ES-I3 (cell line): ENCODE measurements around the gene RBM47.
"Not testable (repeated sequence)": the region's sequence is repeated elsewhere in the genome, so short reads cannot be mapped to it uniquely, and the experiment has no call there.

Experiments
- H3K36me3 ChIP-seq: 2 replicates; pipeline ENCODE4 v1.6.1; 2013; ENCODE audit warnings: mild to moderate bottlenecking, low read length, control low read depth, moderate library complexity; ENCODE audit not compliant: insufficient read depth
- H3K4me1 ChIP-seq: 2 replicates; pipeline ENCODE4 v1.6.1; 2013; ENCODE audit warnings: mild to moderate bottlenecking, control low read depth, low read length; ENCODE audit not compliant: insufficient read depth
- H3K9ac ChIP-seq: 2 replicates; pipeline ENCODE4 v1.6.1; 2013; ENCODE audit warnings: low read depth, mild to moderate bottlenecking, low read length, moderate library complexity
- H3K9me3 ChIP-seq: 2 replicates; pipeline ENCODE4 v1.6.1; 2013; ENCODE audit warnings: mild to moderate bottlenecking, low read length, moderate library complexity; ENCODE audit not compliant: control insufficient read depth, insufficient read depth

The RBM47 gene

DNA sequence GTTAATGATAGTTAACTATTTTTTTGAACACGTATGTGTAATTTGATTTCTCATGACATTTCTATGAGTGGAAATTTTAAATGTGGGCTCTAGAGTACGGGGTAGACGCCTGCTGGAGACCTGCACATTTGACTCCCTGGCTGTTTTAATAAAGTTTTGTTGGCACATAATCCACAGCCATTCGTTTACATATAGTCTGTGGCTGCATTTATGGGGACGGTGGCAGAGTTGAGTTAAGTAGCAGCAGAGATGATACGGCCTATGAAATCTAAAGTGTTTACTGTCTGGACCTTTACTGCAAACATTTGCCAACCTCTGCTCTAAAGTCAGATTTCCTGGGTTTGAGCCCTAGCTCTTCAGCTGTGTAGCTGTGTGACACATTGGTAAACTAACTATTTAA is 175.8 kb downstream of the RBM47 start:
- Histone ChIP-seq H3K9me3 (no peaks in the 10 kb centered on the region), H3K9ac (no peak overlapping the region), H3K4me1 (peaks cover 5% of the 10 kb centered on the region; the same call in 1 of the 2 replicates), H3K36me3 (no peaks in the 10 kb centered on the region)

DNA sequence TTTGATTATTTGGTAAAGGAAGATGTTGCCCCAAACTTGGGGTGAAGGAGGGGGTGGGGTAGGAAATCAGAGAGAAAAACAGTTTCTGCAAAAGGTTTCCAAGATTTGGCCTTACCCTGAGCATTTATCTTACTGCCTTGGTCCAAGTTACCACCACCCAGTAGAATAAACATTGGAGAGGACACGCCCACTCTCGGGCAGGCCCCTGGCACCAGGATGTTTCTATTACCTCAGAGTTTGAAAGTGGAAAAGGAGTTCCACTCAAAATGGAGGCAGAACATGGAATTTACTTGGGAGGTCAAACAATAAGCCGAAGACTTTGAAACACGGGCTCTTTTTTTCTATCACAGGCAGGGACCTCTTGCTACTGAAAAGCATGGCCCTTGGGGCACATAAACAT is 180.8 kb downstream of the RBM47 start:
- no peak overlapping the region for H3K9ac ChIP-seq
- H3K4me1 ChIP-seq, result peaks cover 5% of the 10 kb centered on the region; the same call in 1 of the 2 replicates
- no peaks in the 10 kb centered on the region for H3K36me3 ChIP-seq
- no peaks in the 10 kb centered on the region for H3K9me3 ChIP-seq

DNA sequence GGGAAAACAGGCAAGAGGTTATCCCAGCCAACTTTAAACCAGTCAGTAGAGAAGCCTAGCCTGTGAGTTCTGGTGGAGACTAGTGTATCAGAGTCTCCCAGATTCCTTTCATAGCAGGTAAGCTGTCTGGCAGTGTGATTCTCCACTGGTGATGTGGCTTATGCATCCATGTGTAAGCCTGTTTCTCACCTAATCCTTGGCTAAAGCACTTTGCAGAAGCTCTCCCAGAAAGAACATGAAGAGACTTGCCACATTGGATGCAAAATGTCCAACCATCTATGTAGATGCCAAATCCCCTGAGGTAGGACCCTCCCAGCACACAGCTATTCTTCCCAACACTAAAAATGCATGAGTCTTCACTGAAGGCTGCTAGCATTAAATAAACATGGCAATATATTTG is 182.8 kb downstream of the RBM47 start:
- Histone ChIP-seq H3K36me3 (no peaks in the 10 kb centered on the region), H3K9me3 (no peaks in the 10 kb centered on the region)

DNA sequence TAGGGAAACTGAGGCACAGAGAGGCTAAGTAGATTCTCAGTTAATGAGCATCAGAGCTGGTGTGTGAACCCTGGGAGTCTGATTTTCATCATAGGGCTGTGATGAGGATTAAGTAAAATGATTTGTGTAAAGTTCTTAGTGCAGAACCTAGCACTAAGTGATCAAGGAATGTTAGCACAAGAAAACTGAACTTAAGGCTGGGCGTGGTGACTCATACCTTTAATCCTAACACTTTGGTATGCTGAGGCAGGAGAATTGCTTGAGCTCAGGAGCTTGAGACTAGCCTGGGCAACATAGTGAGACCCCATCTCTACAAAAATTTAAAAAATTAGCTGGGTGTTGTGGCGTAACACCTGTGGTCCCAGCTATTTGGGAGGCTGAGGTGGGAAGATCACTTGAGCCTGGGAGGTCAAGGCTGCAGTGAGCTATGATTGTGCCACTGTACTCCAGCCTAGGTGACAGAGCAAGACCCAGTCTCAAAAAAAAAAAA is 183.4 kb downstream of the RBM47 start:
- not testable (repeated sequence) for H3K4me1 ChIP-seq, H3K36me3 ChIP-seq, H3K9me3 ChIP-seq

More for the DNA sequence above, 182.8 kb downstream of the RBM47 start:
- Histone ChIP-seq H3K9ac (no peak overlapping the region), H3K4me1 (peaks cover 5% of the 10 kb centered on the region; the same call in 1 of the 2 replicates)

DNA sequence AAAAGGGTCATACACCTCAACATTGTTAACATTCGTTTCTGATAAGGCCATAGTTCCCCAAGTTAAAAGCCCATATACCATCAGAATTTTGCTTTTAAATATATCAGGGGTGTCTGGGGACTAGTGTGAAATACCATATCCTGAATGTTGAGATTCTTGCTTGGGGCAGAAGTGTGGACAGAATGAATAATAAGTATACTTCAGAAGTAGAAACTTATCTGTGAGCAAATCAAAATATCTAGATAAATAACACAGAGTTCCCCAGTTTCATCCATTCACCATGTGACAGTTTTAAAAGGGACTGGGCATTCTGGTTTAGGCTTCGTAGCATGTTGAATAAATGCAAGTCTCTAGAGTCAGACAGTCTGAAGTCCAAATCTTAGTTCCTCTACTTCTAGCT is 184.0 kb downstream of the RBM47 start:
- Histone ChIP-seq H3K36me3 (no peaks in the 10 kb centered on the region), H3K4me1 (no peaks in the 10 kb centered on the region), H3K9me3 (no peaks in the 10 kb centered on the region), H3K9ac (no peak overlapping the region)

More for the DNA sequence above, 183.4 kb downstream of the RBM47 start:
- not testable (repeated sequence) for H3K9ac ChIP-seq

DNA sequence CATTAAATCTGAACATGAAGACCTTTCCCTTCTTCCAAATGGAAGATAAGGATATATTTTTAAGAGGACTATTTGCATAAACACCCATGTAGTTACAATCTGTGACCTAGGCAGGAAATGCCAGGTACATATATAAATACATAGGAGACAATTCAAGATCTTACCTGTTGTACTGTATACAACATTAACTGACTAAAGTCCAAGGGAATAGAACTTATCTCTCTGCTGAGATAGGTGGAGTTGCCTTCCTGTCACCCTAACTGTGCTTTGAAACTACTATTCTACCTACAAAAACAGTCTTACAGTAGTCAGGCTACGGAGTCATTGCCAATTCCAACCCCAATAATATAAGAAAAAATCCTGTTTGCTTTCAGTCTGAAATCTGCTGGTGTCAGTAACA is 188.2 kb downstream of the RBM47 start:
- no peaks in the 10 kb centered on the region; the same call in 1 of the 2 replicates for H3K4me1 ChIP-seq
- no peaks in the 10 kb centered on the region for H3K36me3 ChIP-seq
- no peaks in the 10 kb centered on the region for H3K9me3 ChIP-seq
- no peak overlapping the region for H3K9ac ChIP-seq

DNA sequence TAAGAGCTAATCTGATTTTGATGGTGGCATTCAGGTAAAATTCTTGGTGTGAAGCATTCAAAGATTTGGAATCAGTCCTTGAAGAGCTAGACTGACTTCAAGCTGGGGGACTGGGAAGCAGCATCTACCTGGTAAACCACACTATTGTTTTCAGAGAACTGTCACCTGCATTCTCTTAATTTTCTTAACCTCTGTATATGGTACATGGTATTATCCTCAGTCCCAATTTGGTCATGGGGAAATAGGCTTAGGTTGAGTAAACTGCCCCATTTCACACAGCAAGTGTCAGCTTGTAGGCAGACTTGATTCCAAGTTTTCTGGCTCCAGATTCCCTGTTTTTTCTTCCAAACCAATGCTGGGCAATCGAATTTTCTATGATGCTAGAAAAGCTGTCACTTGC is 190.1 kb downstream of the RBM47 start:
- no peaks in the 10 kb centered on the region for H3K9me3 ChIP-seq
- no peaks in the 10 kb centered on the region; the same call in 1 of the 2 replicates for H3K36me3 ChIP-seq
- no peak overlapping the region for H3K9ac ChIP-seq
- H3K4me1 ChIP-seq, result no peaks in the 10 kb centered on the region; the same call in 1 of the 2 replicates

DNA sequence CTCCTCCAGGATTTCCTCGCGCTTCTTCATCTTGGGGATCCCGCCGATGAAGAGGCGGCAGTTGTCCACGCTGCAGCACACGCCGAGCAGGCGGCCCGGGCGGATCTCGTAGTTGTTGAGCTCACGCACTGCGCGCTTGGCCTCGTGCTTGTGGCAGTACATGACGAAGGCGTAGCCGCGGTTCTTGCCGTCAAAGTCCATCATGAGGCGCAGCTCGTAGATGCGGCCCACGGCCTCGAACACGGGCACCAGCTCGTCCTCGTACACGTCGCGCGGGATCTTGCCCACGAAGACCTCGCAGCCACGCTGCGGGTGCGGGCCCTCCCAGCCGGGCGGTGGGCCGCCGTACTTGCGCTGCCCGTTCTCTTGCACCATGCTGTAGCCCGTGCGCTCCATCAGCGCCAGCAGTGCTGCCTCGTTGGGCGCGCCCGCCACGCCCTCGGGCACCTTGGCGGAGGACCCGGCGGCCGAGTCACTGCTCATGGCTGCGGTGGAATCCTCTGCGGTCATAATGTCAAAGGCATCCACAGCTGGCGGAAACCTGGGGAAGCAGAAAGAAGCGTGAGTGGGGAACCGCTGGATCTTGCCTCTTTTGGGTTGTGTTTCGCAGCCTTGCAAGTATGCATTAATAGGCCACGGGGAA is 191.2 kb downstream of the RBM47 start:
- H3K9me3 ChIP-seq, result no peaks in the 10 kb centered on the region
- H3K9ac ChIP-seq, result no peak overlapping the region
- H3K36me3 ChIP-seq, result no peaks in the 10 kb centered on the region; the same call in 1 of the 2 replicates
- H3K4me1 ChIP-seq, result no peaks in the 10 kb centered on the region; the same call in 1 of the 2 replicates

DNA sequence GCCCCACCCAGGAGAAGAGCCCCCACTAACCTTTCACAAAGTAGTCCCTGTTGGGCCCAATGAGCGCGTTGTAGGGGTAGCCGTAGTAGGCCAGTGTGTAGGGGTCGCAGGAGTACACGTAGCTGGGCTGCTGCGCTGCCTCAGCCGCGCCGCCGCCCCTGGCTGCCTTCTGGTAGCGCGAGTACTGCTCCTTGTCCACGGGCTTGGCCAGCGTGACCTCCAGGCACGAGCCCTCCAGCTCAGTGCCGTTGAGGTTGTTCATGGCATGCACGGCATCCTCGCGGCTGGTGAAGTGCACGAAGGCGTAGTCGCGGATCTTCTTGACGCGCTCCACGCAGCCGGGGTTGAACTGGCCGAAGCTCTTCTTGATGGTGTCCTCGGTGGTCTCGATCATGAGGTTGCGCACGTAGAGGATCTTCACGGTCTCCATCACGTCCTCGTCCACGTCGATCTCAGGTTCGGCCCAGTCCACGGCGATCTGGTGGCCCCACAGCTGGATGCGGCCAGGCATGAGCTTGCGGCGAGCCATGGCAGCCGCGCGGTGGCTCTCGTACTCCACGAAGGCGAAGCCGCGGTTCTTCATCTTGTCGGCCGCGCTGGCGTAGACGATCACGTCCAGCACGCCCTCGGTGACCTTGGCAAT is 191.8 kb downstream of the RBM47 start:
- Histone ChIP-seq H3K9me3 (no peaks in the 10 kb centered on the region), H3K36me3 (no peaks in the 10 kb centered on the region; the same call in 1 of the 2 replicates), H3K4me1 (no peaks in the 10 kb centered on the region; the same call in 1 of the 2 replicates), H3K9ac (no peak overlapping the region)

DNA sequence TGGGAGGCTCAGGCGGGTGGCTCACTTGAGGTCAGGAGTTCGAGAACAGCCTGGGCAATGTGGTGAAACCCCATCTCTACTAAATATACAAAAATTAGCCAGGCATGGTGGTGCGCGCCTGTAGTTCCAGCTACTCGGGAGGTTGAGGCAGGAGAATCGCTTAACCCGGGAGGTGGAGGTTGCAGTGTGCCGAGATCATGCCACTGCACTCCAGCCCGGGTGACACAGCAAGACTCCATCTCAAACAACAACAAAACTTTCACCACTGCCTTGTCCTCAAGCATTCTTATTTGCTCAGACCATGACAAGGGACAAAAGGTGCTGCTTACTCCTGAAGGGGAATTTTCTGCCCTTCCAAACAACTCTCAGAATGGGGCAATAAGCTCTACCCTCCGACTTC is 194.4 kb downstream of the RBM47 start:
- not testable (repeated sequence) for H3K9me3 ChIP-seq, H3K36me3 ChIP-seq, H3K9ac ChIP-seq, H3K4me1 ChIP-seq

DNA sequence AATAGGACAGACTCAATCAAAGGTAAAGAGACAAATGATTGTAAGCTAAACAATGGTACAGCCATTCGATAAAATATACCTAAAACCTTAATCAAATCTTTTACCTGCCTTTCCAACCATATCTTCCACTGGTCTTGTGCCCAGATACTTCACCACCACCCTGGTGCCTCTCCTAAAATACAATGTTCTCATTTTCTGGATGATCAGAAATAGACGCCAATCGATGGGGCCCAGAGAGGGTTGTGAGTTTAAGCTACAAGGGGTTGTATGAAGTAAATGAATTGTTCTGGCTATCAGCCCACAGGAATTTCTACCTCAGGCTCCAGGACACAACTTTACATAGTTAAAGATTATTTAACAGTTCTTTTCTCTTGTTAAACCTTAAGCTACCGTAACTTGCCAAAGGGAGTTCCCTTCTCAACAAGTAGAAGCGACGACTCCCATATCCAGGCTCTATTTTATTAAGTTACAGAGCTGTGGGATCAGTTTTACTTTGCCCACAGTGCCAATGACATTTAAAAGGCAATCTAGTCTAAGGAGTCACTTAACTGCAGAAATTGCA is 195.5 kb downstream of the RBM47 start:
- Histone ChIP-seq H3K9ac (no peak overlapping the region), H3K4me1 (no peaks in the 10 kb centered on the region; the same call in 1 of the 2 replicates), H3K36me3 (no peaks in the 10 kb centered on the region; the same call in none of the 2 replicates), H3K9me3 (no peaks in the 10 kb centered on the region)

DNA sequence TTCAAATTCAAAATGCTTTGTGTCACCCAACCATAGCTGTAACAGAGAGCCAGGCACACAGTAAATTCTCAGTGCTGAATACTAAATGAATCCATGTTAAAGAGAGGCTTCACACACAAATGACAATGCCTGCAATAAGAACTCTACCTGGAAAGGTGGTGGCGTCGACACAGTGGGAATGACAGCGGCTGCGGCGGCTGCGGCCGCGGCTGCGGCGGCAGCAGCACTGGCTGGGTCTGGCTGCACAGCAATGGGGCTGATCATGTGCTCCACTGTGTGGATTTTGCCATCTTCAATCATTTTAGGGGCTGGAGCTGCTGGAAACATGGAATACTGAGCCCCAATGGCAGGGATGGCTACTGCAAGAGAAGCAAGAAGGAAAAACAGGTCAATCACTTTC is 197.2 kb downstream of the RBM47 start:
- Histone ChIP-seq H3K36me3 (no peaks in the 10 kb centered on the region; the same call in none of the 2 replicates), H3K4me1 (no peaks in the 10 kb centered on the region; the same call in 1 of the 2 replicates), H3K9me3 (no peaks in the 10 kb centered on the region), H3K9ac (no peak overlapping the region)

DNA sequence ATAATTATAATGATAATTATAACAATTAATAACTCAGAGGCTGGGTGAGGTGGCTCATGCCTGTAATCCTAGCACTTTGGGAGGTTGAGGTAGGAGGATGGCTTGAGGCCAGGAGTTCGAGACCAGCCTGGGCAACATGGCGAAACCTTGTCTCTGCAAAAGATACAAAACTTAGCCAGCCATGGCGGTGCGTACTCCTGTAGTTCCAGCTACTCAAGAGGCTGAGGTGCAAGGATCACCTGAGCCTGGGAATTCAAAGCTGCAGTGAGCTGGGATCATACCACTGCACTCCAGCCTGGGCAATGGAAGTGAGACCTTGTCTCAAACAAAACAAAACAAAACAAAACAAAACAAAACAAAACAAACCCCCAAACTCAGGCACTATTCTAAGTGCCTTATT is 201.8 kb downstream of the RBM47 start:
- H3K36me3 ChIP-seq, H3K9me3 ChIP-seq, H3K9ac ChIP-seq, H3K4me1 ChIP-seq: not testable (repeated sequence)

DNA sequence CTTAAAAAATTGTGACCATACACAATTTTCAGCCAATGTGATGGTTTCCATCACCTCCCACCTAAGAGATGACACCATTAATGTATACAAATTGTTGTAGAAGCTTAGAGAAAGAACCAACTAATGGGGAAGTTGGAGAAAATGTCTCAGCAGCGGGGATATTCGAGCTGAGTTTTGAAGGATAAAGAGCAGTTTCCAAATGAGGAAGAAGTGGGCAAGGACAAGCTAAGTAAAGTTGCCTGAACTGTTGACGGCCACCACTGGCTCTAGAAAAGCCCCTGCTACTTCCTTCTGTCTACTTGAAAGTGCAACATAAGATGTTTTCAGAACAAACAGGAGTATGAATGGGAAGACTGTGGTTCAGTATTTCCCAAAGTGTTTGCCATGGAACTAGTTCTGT is 202.5 kb downstream of the RBM47 start:
- Histone ChIP-seq H3K36me3 (peaks cover 5% of the 10 kb centered on the region), H3K4me1 (no peaks in the 10 kb centered on the region), H3K9me3 (no peaks in the 10 kb centered on the region), H3K9ac (no peak overlapping the region)
